ENCODE measurements around the gene RTN4RL2. TPM values are rescaled to one million over a fixed set of nuclear protein-coding genes. Genes with fewer than 3 reads are reported as not detected.

Gene RTN4RL2
- total RNA-seq, 1 experiment from 2014 or later = 3.6 TPM

GRCh38 chr11:57484141-57484710 lies 23.9 kb downstream of the RTN4RL2 start:
- TF ChIP-seq CTCF (IDR thresholded peaks at IDR 0.05; ENCODE audit: unreplicated experiment) = no peak
- Mint-ChIP-seq H3K4me3 (ENCODE audit: low read depth, unreplicated experiment) (no peak overlapping the region), H3K27ac (ENCODE audit: unreplicated experiment) (no peak overlapping the region), H3K9me3 (ENCODE audit: low read depth, unreplicated experiment) (no peaks in the 10 kb centered on the region), H3K27me3 (ENCODE audit: unreplicated experiment) (no peaks in the 10 kb centered on the region), H3K36me3 (ENCODE audit: insufficient read depth, unreplicated experiment) (peaks cover 6% of the 10 kb centered on the region), H3K4me1 (ENCODE audit: low read depth, unreplicated experiment) (peaks cover 7% of the 10 kb centered on the region)
- intact Hi-C loops (cut with micrococcal nuclease; ENCODE audit: unreplicated experiment) = no loop called here
- BruUV-seq (replicated peaks) = no TSS peak
- DNase-seq = no peak
- CTCF ChIA-PET = no interaction called here

GRCh38 chr11:57485217-57485990 lies 25.1 kb downstream of the RTN4RL2 start:
- H3K9me3 Mint-ChIP-seq (ENCODE audit: low read depth, unreplicated experiment) = no peaks in the 10 kb centered on the region
- no peaks in the 10 kb centered on the region for H3K27me3 Mint-ChIP-seq (ENCODE audit: unreplicated experiment)
- peaks cover 1% of the 10 kb centered on the region for H3K4me1 Mint-ChIP-seq (ENCODE audit: low read depth, unreplicated experiment)
- peaks cover 6% of the 10 kb centered on the region for H3K36me3 Mint-ChIP-seq (ENCODE audit: insufficient read depth, unreplicated experiment)
- CTCF ChIA-PET = no interaction called here
- intact Hi-C loops (cut with micrococcal nuclease; ENCODE audit: unreplicated experiment) = no loop called here
- no peak for DNase-seq
- no peak for TF ChIP-seq CTCF (IDR thresholded peaks at IDR 0.05; ENCODE audit: unreplicated experiment)
- no TSS peak for BruUV-seq (replicated peaks)
- H3K27ac Mint-ChIP-seq (ENCODE audit: unreplicated experiment) = no peak overlapping the region
- H3K4me3 Mint-ChIP-seq (ENCODE audit: low read depth, unreplicated experiment) = no peak overlapping the region

GRCh38 chr11:57487021-57487778 lies 26.9 kb downstream of the RTN4RL2 start:
- Mint-ChIP-seq H3K27me3 (ENCODE audit: unreplicated experiment) (no peaks in the 10 kb centered on the region), H3K27ac (ENCODE audit: unreplicated experiment) (no peak overlapping the region), H3K36me3 (ENCODE audit: insufficient read depth, unreplicated experiment) (peaks cover 6% of the 10 kb centered on the region), H3K4me1 (ENCODE audit: low read depth, unreplicated experiment) (no peaks in the 10 kb centered on the region), H3K4me3 (ENCODE audit: low read depth, unreplicated experiment) (no peak overlapping the region), H3K9me3 (ENCODE audit: low read depth, unreplicated experiment) (no peaks in the 10 kb centered on the region)
- CTCF ChIA-PET = no interaction called here
- intact Hi-C loops (cut with micrococcal nuclease; ENCODE audit: unreplicated experiment) = no loop called here
- TF ChIP-seq CTCF (IDR thresholded peaks at IDR 0.05; ENCODE audit: unreplicated experiment) = no peak
- DNase-seq = no peak
- no TSS peak for BruUV-seq (replicated peaks)

- intact Hi-C loops (cut with micrococcal nuclease; ENCODE audit: unreplicated experiment) = no loop called here
- no peak for TF ChIP-seq CTCF (IDR thresholded peaks at IDR 0.05; ENCODE audit: unreplicated experiment)
- Mint-ChIP-seq H3K27me3 (ENCODE audit: unreplicated experiment) (no peaks in the 10 kb centered on the region), H3K4me3 (ENCODE audit: low read depth, unreplicated experiment) (no peak overlapping the region), H3K9me3 (ENCODE audit: low read depth, unreplicated experiment) (no peaks in the 10 kb centered on the region), H3K27ac (ENCODE audit: unreplicated experiment) (no peak overlapping the region), H3K36me3 (ENCODE audit: insufficient read depth, unreplicated experiment) (peaks cover 8% of the 10 kb centered on the region), H3K4me1 (ENCODE audit: low read depth, unreplicated experiment) (peaks cover 1% of the 10 kb centered on the region)
- no peak for DNase-seq
- CTCF ChIA-PET = no interaction called here
- no TSS peak for BruUV-seq (replicated peaks)
These were observed 27.8 kb downstream of the RTN4RL2 start for GRCh38 chr11:57487920-57488659.
